Sigmoid colon (tissue), 4 donors: ENCODE results near the gene FBXL7.

Experiments
- EP300 ChIP-seq, 4 donors: sonication (generic); formaldehyde crosslinking; IDR thresholded peaks; one replicate each; pipeline ENCODE4 v1.6.1; 2017; ENCODE audit warnings: antibody characterized with exemption in 4 of 4
- POLR2A ChIP-seq, 2 donors: fragments of 450-650 bp; IDR thresholded peaks; one replicate each; pipeline ENCODE4 v1.6.1; 2016; ENCODE audit warnings: antibody characterized with exemption in 2 of 2, mild to moderate bottlenecking in 2 of 2, moderate library complexity in 2 of 2
- POLR2AphosphoS5 ChIP-seq, 4 donors: sonication (generic); formaldehyde crosslinking; IDR thresholded peaks; one replicate each; pipeline ENCODE4 v1.6.1; 2017; ENCODE audit warnings: antibody characterized with exemption in 4 of 4
- TF ChIP-seq, protein P1 (sequence below), 4 experiments: fragments of 450-650 bp in 3 of 4; fragments of 200-600 bp in 1 of 4; IDR thresholded peaks; one replicate each; pipeline ENCODE4 v1.5.1; 2016 to 2019; ENCODE audit warnings: antibody characterized with exemption in 4 of 4, mild to moderate bottlenecking in 3 of 4, moderate library complexity in 2 of 4

DNA sequence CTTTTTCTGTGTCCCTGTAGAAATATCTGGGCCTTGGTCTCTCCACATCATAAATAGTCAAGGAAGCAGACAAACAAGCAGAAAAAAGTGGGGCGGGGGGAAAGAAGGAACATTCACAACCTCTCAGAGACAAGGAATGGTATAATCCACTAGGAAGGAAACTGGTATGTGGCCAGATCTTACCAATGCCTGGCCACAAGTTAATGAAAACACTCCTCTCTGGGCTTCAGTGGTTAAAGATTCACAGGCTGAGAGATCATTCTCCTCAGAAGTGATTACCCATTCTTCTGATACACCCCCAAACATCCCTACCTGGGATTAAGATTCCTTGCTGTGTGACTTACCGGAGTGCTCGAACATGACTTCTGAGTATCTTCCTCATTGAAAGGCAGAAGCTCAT lies 389.0 kb downstream of the FBXL7 start:
- TF ChIP-seq, protein P1, sequence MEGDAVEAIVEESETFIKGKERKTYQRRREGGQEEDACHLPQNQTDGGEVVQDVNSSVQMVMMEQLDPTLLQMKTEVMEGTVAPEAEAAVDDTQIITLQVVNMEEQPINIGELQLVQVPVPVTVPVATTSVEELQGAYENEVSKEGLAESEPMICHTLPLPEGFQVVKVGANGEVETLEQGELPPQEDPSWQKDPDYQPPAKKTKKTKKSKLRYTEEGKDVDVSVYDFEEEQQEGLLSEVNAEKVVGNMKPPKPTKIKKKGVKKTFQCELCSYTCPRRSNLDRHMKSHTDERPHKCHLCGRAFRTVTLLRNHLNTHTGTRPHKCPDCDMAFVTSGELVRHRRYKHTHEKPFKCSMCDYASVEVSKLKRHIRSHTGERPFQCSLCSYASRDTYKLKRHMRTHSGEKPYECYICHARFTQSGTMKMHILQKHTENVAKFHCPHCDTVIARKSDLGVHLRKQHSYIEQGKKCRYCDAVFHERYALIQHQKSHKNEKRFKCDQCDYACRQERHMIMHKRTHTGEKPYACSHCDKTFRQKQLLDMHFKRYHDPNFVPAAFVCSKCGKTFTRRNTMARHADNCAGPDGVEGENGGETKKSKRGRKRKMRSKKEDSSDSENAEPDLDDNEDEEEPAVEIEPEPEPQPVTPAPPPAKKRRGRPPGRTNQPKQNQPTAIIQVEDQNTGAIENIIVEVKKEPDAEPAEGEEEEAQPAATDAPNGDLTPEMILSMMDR (IDR thresholded peaks at IDR 0.05), result no peak
- TF ChIP-seq EP300 (IDR thresholded peaks at IDR 0.05), result no peak
- no peak for TF ChIP-seq POLR2A (IDR thresholded peaks at IDR 0.05)
- no peak for TF ChIP-seq POLR2AphosphoS5 (IDR thresholded peaks at IDR 0.05)
